DMS79 treated with DMSO at 0.1 percent for 48 hours (cell line): Measurements from ENCODE around the gene INPP5A.
A peak's percentile ranks its signal among the peaks of the same experiment; 100 is the strongest.

ENCODE experiments used
- DNase-seq: peaks from one replicate; lab custom pipeline; 2025; lab: John Stamatoyannopoulos, UW

Gene INPP5A

GRCh38 chr10:132632851-132633684 lies 95.5 kb downstream of the INPP5A start:
- DNase-seq, result no peak

GRCh38 chr10:132634241-132634946 lies 96.8 kb downstream of the INPP5A start:
- DNase-seq, result no peak

- DNase-seq, result no peak
Observed at GRCh38 chr10:132634947-132635271, 97.3 kb downstream of the INPP5A start.

- DNase-seq, result no peak
Observed at GRCh38 chr10:132636358-132636757, 98.8 kb downstream of the INPP5A start.

- DNase-seq, result peak; percentile 2
Observed at GRCh38 chr10:132637477-132638129, 100.0 kb downstream of the INPP5A start.

GRCh38 chr10:132638130-132638515 lies 100.5 kb downstream of the INPP5A start:
- DNase-seq, result no peak

GRCh38 chr10:132639470-132639869 lies 101.9 kb downstream of the INPP5A start:
- no peak for DNase-seq

GRCh38 chr10:132640326-132641125 lies 102.9 kb downstream of the INPP5A start:
- DNase-seq, result no peak

GRCh38 chr10:132641401-132641800 lies 103.8 kb downstream of the INPP5A start:
- no peak for DNase-seq

GRCh38 chr10:132641966-132642731 lies 104.6 kb downstream of the INPP5A start:
- DNase-seq, result no peak

GRCh38 chr10:132642732-132643008 lies 105.1 kb downstream of the INPP5A start:
- no peak for DNase-seq

- DNase-seq, result no peak
Observed at GRCh38 chr10:132643709-132644526, 106.3 kb downstream of the INPP5A start.

GRCh38 chr10:132644527-132645246 lies 107.1 kb downstream of the INPP5A start:
- no peak for DNase-seq

GRCh38 chr10:132645247-132645530 lies 107.6 kb downstream of the INPP5A start:
- no peak for DNase-seq

GRCh38 chr10:132645630-132646442 lies 108.2 kb downstream of the INPP5A start:
- DNase-seq, result no peak

GRCh38 chr10:132646443-132647097 lies 109.0 kb downstream of the INPP5A start:
- no peak for DNase-seq

- DNase-seq, result no peak
Observed at GRCh38 chr10:132647424-132647823, 109.8 kb downstream of the INPP5A start.

GRCh38 chr10:132648072-132648850 lies 110.7 kb downstream of the INPP5A start:
- no peak for DNase-seq
